ENCODE measurements around the gene GNAT3.

DNA sequence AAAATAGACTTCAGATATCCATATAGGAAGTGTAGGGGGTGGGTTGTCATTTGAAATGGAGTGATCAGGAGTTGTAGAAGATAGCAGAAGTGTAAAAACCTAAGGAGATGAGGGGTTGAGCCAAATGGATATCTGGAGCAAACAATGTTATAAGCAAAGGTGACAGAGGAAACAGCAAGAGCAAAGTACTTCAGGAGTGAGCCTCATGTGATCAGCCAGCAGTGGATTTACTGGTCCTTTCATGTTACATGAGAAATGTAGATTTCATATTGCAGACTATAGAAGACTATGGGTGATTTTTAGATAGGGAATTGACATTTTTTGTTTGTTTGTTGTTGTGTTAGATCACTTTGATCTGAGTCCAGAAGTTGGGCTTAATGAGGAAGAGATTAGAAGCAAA is 47.7 kb downstream of the GNAT3 start:
- no peak for TF ChIP-seq POLR2A (IDR thresholded peaks at IDR 0.05)
- TF ChIP-seq, protein P1, sequence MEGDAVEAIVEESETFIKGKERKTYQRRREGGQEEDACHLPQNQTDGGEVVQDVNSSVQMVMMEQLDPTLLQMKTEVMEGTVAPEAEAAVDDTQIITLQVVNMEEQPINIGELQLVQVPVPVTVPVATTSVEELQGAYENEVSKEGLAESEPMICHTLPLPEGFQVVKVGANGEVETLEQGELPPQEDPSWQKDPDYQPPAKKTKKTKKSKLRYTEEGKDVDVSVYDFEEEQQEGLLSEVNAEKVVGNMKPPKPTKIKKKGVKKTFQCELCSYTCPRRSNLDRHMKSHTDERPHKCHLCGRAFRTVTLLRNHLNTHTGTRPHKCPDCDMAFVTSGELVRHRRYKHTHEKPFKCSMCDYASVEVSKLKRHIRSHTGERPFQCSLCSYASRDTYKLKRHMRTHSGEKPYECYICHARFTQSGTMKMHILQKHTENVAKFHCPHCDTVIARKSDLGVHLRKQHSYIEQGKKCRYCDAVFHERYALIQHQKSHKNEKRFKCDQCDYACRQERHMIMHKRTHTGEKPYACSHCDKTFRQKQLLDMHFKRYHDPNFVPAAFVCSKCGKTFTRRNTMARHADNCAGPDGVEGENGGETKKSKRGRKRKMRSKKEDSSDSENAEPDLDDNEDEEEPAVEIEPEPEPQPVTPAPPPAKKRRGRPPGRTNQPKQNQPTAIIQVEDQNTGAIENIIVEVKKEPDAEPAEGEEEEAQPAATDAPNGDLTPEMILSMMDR (IDR thresholded peaks at IDR 0.05), result no peak
